HG02571 (cell line): ENCODE results near the gene GPR84.

Experiments used
- ATAC-seq: cut with Tn5 transposase; IDR thresholded peaks from one replicate; pipeline ENCODE4 v1.9.1; 2021; ENCODE audit warnings: mild to moderate bottlenecking, moderate library complexity; ENCODE audit not compliant: unreplicated experiment

Gene GPR84

DNA sequence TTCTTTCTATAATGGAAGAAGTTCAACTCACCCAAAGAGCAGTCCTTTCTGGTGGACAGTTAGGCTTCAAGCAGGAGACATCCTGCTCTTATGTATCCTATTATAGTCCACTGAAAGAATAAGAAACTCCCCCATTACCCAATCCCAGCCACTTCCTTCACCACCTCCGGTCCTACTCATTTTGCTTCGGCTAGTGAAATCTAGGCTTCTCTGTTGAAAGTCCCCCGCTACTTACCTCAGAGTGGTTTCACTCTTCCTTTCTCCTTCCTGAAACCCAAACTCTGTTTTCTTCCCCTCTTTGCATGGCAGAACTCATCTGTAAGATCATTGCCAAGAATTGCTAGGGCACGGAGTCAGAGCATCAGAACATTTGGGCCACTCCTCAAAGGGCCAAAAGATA lies at the start of gene GPR84:
Gene GPR84, minus strand, starts transcription at position 74 of the 400 bp plus-strand sequence. CDS start 635 bp downstream, outside the sequence.
- ATAC-seq = no peak

DNA sequence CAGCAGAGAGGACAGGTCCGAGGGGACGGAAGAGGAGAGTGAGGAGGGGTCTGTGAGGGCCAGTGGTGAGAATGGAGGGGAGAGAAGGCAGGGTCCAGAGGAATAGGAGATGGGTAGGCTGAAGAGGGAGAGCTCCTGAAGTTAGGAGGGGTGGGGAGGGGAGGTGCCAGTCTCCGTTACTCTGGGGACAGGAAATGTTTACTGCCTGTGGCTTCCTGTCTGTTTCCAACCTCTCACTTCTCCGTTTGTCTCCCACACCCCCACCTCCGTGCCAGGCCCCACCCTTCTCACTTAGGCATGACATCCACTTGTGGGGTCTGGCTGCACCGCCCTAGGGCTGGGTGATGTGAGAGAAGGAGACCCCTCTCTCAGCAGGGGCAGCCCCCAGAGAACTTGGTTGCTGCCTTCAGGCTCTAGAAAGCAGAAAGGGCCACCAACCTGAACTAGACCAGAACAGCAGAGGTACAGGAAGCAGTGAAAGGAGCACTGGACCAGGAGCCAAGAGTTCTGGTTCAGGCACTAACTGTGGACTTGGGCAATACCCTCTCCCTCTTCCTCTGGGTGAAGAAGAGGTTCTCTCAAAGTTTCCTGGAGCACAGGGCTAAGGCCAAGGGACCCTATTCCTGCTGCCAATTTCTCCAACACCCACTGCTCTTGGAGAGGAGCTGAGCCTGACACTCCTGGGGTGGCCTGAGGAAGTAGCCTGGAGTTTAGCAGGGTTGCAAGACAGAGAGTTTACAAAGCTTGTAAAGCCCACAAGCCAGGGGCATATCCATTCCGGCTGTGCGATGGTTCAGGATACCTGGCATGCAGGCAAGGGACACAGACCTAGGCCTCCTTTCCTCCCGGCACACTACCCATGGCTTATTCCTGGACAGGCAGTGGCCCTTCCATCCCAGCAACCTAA lies 49.3 kb upstream of the GPR84 start:
- ATAC-seq = no peak

DNA sequence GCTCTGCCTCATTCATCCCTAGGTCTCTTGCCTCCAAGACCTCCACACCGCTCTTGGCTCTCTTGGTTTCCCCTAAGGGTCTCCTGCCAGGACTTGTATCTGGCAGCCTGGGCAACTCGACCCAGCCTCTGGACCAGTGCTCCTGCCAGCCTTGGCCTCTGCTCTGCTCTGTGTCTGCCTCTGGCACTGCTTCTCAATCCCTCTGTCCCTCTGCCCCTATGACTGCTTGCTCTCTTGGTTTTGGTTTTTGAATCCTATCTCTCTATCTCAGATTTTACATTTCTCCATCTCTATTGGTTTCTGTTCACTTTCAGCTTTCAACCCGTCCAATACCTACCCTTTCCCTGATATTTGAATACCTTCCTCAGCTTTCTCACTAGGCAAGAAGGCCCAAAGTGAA lies 48.5 kb upstream of the GPR84 start:
- ATAC-seq = no peak

DNA sequence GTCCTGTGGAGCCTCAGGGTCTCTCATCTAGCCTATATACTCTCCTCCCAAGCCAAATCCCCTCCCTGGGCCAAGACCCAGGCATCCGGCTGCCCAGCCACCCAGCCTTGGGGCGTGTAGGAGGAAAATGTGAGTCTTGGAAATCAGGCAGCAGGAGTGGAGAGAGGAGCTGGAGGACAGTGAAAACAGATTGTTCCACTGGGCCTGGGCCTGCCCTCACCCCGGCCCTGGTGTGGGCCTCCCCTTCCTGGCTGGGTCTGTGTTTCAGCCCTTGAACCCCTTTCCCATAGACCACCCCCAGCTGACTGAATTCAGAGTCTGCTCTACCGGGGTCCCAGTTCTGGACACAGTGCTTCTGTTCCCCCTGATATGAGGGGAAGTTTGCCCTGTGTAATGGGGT lies 48.1 kb upstream of the GPR84 start:
- ATAC-seq = no peak

DNA sequence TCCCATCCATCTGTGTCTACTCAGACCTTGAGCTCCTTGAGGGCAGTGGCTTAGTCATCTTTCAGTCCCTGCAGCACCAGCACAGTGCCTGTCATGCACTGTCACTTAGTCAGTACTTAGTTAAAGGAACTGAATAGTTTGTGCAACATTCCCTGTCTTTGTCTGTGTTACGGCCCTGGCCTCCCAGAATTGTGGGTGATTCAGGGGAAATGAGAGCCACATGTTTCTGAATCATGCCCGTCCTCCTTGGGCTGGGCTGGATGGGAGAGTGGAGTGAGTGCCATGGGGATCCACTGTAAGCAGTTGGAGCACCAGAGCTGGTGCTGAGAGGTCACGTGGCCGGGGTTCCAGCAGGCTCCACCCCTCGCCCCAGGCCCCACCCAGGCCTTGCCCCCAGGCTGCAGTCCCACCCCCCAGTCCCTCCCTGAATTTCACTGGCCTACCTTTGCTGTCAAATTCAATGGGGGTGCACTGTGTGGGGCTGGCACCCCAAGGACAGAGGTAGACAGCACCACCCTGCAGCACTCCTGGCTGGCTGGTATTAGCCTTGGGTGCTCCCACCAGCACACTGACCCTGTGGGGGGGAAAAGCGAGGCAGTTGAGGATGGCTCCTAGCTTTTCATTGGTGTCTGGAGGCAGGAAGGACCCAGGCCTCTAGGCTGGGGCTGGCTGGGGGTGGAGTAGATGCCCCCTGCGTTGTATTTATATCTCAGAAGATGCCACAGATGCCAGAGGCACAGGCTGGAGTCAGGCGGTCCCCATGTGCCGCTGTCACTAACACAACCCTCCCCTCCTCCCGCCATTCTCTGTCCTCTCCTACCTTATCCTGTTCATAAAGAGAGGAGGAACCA lies 47.3 kb upstream of the GPR84 start:
- no peak for ATAC-seq

DNA sequence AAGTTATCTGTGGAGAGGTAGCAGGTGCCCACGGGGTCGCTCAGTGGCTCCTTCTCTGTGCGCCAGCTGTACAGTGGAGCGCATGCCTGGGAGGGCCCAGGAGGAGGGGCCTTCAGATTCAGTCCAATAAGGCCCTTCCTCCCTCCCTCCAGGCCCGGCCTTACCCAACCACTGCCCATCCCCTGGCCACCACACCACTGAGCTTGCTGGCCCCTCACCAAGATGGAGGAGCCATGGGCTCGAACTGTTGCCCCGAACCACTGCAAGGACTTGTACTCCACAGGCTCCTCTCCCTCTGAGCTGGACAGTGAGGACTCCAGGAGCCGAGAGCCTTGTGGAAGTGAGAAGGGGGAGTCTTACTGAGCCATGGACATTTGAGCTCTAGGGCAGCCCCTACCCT lies 45.0 kb upstream of the GPR84 start:
- no peak for ATAC-seq

DNA sequence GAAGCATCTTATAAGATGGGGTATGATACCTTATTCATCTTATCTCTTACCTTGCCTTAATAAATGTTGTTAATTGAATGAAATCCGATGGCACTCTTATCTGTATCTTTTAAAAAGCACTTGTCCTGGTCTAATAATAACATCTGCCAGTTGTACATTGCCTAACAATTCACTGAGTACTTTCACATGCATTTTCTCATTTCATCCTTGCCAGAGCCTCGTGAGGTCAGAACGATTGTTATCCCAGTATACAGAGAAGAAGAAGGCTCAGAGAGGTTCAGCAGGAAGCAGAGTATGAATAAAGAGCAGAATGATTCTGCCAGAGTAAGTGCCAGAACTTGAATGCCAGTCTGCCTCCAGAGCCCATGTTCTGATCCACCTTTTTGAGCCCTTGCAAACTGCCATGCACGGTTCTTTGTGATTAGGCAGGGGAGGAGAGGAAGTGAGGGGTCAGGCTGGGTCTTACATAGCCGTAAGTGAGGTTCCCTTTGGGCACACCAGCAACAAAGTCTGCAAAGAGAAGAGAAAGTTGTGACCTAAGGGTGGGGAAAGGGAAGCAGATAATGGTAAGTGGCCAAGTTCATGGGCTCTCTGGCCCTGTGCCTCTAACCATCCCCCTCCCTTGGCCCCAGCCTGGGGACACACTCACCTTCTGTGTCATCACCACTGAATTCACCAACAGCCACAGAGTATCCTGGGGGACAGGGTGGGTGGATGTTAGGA lies 43.1 kb upstream of the GPR84 start:
- ATAC-seq = no peak

DNA sequence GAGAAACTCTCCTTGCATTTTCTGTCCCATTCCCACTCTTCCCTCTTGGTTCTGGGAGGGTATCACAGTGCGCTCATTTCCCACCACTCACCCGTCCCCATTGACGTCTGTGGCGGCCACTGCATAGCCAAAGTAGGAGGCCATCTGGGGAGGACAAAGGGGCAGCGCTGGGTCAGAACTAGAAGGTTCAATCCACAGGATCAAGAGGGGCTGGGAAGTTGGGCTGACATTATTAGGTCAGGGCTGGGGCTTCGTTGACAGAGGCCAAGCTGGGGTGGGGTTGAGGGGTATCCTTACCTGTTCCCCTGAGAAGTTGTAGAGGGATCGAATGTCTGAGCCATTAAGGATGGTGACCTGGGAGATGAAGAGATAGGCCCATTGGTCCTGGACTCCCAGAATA lies 41.3 kb upstream of the GPR84 start:
- no peak for ATAC-seq

DNA sequence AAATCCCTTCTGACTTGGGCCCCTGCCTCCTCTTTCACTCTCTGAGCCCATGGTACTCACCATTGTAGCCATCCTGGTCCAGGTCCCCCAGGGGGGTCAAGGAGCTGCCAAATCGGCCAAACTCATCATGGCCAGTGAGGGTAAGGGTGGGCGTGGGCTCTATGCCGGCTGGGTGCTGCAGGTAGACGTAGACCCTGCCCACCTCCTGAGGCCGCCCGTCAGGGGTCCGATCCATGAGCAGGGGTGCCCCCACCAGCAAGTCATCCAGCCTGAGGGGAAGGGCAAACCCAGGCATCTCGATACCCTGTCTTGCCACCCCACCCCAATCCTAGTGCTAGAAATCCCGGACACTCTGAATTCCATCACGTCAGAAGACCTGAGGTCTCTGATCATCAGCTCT lies 40.8 kb upstream of the GPR84 start:
- ATAC-seq = no peak

DNA sequence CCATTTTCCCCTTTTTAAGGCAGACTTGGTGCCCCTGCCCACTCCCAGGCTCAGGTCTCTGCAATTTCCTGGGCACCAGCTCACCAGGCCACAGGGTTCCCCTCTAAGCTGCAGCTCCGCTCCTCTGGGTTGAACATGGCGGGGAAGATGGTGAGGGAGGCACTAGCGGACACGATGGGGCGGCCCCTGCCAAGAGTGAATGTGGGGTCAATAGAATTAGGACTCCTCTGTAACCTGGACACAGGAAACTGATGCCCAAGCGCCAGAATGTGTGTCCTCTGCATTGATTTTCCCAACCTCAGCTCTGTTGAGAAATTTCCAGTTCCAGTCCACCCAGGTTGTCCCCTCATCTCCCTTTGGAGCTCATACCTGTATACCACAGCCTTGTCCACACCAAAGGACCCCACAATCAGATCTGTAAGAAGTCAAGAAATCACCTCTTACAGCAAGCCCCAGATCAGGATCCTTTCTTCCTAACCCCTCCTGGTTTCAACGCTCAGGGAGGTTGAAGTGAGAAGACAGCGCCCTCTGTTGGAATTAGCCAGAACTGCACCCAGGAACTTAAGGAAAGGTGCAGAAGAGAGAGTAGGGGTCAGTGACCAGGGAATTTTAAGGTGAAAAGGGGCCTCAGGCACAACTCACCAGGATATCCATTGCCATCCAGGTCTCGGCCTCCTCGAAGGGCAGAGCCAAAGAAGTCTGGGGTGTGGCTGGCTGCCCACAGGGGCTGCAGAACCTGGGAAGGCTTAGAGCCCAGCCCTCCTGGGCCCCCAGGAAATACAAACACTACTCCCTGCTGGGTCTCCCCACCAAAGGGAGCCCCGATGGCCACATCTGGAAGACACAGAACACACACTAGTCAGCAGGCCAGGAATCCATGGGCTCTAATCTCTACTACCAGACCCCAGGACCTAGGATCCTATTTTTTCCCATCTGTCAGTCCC lies 40.0 kb upstream of the GPR84 start:
- no peak for ATAC-seq

DNA sequence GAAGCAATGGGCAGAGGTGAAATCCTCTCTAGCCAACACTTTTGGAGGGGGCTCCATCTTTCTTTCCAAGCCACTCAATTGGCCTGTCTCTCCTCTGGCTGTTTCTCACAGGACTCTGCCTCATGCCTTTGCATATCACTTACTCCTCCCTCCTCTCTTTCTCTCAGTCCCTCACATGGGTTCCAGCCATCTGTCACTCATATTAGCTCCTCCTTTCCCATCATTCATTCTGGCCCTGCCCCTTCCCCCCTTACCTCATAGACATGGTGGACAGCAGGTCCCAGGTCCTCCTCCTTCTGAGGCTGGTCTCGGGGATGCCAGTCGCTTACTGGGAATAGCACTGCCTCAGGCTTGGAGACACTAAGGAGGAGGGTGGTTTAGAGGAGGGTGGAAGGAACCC lies 36.8 kb upstream of the GPR84 start:
- ATAC-seq = no peak

DNA sequence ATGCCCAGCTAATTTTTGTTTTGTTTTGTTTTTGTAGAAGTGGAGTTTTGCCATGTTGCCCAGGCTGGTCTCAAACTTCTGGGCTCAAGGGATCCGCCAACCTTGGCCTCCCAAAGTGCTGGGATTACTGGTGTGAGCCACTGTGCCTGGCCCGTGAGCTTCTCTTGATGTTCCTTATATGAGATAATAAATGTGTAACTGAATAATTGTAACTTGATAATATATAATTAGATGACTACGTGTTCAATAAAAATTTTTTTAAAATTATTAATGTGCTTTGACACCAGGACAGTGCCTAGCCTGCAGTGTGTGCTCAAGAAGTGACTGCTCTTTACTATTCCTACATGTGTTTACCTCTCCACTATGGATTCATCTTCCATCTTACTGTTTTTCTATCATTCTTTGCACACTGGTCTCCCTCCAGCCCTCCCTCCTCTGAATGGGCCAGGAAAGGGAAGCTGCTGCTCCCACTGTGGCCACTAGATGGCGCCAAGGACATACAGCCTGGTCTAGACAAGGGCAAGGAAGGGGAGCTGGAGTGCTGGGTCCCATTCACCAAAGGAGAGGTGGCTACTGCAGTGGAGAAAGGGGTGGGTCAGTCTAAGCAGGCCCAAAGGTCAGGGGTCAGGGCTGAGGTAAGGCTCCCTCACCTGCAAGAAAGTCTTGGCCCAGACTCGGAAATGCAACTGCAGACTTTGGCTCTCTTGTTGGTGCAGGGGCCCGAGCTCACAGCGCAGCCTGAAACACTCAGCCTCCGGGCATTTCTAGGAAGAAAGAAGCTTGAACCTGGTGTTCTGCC lies 34.9 kb upstream of the GPR84 start:
- peak; percentile 79 for ATAC-seq

DNA sequence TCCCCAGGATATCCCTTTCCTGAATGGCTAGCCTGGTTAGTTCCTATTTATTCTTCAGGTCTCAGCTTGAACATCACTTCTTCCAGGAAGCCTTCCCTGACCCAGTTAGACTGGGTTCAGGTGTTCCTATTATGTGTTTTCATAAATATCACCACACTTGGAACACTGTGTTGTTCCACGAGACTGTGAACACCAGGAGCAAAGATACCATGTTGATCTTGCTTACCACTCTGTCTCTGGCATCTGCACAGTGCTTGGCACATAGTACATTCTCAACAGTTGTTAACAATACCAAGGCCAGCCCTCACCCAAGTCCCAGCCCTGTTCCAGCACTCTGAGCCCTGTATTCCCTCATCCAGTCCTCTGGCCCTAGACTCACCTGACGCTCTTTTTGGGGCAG lies 33.9 kb upstream of the GPR84 start:
- ATAC-seq = no peak

DNA sequence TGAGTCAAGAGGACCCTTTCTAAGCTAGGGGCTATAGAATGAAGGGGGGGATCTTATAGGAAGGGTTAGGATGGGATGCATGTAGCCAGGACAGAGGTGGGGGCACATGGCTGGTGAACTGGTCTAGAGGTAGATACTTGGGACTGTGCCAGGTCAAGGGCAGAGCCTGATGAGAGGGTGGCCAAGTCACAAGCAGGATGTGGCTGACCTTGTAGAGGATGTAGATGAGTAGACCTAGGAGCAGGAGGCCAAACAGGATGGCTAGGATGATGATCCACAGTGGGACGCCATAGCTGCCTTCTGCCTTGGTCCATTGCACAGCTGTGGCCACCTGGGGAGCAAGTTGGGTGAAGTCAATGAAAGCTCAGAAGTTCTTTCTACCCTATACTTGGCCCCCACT lies 32.9 kb upstream of the GPR84 start:
- ATAC-seq = no peak

DNA sequence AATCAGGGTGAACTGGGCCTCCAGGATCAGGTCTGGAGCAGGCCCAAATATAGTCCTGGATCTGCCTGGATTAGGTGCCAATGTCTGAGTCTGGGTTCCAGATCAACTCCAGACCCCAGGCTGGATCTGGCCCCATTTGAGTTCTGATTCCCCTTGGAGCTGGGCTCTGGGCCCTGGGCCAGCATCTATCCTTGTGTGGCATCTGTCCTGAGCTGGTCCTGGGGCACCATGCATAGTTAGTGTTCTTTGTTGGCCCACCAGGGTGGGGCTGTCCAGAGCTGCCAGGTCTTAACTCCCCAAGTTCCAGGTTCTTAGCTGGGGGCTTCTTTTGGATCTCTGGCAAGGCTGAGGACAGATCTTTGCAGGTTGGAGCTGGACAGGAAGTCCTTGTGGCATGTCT lies 31.3 kb upstream of the GPR84 start:
- ATAC-seq = no peak

DNA sequence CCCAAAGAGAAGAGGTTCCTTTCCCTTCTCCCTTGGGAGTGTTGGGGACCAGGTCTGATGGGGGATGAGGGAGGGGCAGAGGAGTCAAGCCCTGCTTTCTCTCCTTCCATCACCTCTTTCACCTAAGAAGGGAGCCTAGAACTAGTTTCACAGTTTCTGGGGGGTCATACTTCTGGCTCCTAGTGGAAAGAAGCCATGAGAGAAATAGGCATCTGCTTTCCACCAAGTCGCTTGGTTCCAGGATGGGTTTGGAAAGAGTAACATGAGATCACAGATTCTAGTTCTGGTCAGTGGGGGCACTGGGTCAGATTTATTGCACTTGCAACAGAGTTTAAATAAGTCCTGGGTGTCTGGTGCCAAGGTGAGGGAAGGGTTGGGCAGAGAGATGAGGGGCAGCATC lies 30.7 kb upstream of the GPR84 start:
- ATAC-seq = no peak

DNA sequence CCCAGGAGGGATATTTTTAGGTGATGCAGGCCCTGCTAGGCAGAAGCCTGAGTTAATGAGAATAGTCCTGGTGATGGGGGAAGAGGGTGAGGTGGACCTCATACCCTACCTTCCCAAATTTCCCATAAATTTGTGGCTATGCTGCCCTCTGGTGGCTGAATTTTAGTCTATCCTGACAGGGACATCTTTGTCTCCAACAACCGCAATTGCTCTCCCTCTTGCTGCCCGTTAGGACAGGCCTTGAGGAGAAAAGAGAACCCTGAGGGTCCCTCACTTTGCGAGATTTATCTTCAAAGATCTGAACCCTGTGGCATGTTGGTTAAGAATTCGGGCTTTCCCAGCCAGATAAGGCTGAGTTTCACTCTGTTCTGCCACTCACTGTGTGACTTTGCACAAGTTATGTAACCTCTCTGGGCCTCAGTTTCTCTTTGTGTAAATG lies 30.0 kb upstream of the GPR84 start:
- no peak for ATAC-seq

DNA sequence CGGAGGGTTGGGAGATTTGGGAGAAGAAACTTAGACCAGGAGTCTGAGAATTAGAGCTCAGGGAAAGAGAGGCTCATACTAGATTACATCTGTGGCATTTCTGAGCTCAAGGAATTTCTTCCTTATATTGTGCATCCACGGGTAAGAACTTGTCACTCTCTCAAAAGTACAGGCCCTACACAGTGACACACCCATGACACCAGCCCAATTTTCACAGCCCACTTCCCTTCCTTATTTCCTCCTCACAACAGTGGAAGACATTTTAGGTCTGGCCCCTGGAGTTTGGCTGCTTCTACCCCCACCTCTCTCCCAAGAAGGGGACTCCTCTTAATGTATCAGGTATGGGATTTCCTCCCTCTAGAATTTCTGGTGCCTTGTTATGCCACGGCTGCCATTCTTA lies 29.5 kb upstream of the GPR84 start:
- ATAC-seq = no peak

DNA sequence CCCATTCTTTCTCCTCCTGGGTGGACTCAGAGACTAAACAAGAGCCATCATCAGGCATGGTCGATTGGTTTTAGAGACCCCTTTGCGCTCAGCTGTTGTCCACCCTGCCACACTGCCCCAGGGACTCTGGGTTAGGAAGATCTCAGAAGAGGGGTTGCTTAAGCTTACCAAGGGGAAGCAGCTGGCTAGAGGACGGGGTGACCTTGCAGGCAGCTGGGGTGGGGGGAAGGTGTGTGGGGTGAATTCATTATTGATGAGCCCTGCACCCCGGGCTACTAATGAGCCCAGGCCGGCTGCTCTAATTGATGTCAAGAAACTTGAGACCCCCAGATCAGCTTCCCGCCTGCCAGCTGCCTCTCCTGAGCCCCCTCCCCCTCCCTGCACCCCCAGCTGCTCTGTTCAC lies 28.9 kb upstream of the GPR84 start:
- no peak for ATAC-seq
